Activated T-helper 1 cell treated with anti-CD3 and anti-CD28 coated beads, Interleukin-2, amount 50 U/mL, for 16 hours (primary cell): Measurements from ENCODE around the gene TAS2R50.

ENCODE experiments used
- DNase-seq, 2 donors: peaks; one replicate each; pipeline ENCODE4 v3.0.0-alpha.2; 2020; ENCODE audit warnings: low read depth in 1 of 2, low spot score in 1 of 2

The TAS2R50 gene

GRCh38 chr12:10956085-10956484 is 30.6 kb downstream of the TAS2R50 start:
- no peak for DNase-seq

- DNase-seq: no peak
These were observed 34.1 kb downstream of the TAS2R50 start for GRCh38 chr12:10952645-10953044.

GRCh38 chr12:10943167-10943566 is 43.5 kb downstream of the TAS2R50 start:
- DNase-seq: no peak

GRCh38 chr12:10941916-10942607 is 44.6 kb downstream of the TAS2R50 start:
- DNase-seq: no peak

- DNase-seq: no peak
These were observed 45.3 kb downstream of the TAS2R50 start for GRCh38 chr12:10941369-10941768.

- DNase-seq: no peak
These were observed 46.3 kb downstream of the TAS2R50 start for GRCh38 chr12:10940389-10940788.

GRCh38 chr12:10939163-10939562 is 47.5 kb downstream of the TAS2R50 start, which contains the start of gene TAS2R14:
Gene TAS2R14, minus strand, starts transcription at chr12:10939263. Its CDS starts 56 bp downstream, at chr12:10939207.
- no peak for DNase-seq

GRCh38 chr12:10936506-10936905 is 50.2 kb downstream of the TAS2R50 start:
- no peak for DNase-seq
